ENCODE data around the gene SND1. TPM values are rescaled to one million over a fixed set of nuclear protein-coding genes. Genes with fewer than 3 reads are reported as not detected.

SND1 gene
- total and polyA plus RNA-seq, 2 donors (not counting 3 experiments of a cell fraction or from before 2014, with no cell fraction given), result 116 to 249 TPM

GRCh38 chr7:127766831-127767459 is 115.0 kb downstream of the SND1 start:
- no peak for FAIRE-seq
- ChIA-PET CTCF (interaction anchor here (1.5 kb wide), 1 partner anchor 26 kb away, joined by 6 read pairs; no protein-coding TSS in a partner anchor), POLR2A (no interaction called here)
- TF ChIP-seq GATA2 (IDR thresholded peaks at IDR 0.05; ENCODE audit: insufficient read depth, insufficient read length, low read depth, low read length), result no peak
- no peak for TF ChIP-seq JUN (IDR thresholded peaks at IDR 0.05; ENCODE audit: borderline replicate concordance, insufficient read depth, insufficient read length, low read depth)
- no peak for TF ChIP-seq MYC (IDR thresholded peaks at IDR 0.05; ENCODE audit: low read depth, low read length)
- no peak for TF ChIP-seq POLR2A (IDR thresholded peaks at IDR 0.05; ENCODE audit: low read depth, low read length)
- TF ChIP-seq EZH2 (IDR thresholded peaks at IDR 0.05; ENCODE audit: borderline replicate concordance, low read depth, low read length, severe bottlenecking), result no peak
- TF ChIP-seq FOS (IDR thresholded peaks at IDR 0.05; ENCODE audit: borderline replicate concordance, insufficient read depth, low read length), result no peak
- no peak for TF ChIP-seq MAX (IDR thresholded peaks at IDR 0.05; ENCODE audit: insufficient read depth, insufficient read length)
- no peak for TF ChIP-seq CTCF (IDR thresholded peaks at IDR 0.05; ENCODE audit: extremely low read depth in 1 of 2, insufficient read depth in 1 of 2, low read depth in 1 of 2, low read length in 2 of 2)
- no peak for TF ChIP-seq POLR2AphosphoS5 (IDR thresholded peaks at IDR 0.05; ENCODE audit: insufficient read depth, low read depth, low read length)
- H3K4me3 ChIP-seq (replicated peaks in 1 of 3; ENCODE audit: insufficient read depth in 1 of 3, low read depth in 1 of 3, low read length in 3 of 3), result no peak overlapping the region
- H3K79me2 ChIP-seq (ENCODE audit: control insufficient read depth, insufficient read depth, low read length), result peaks cover 75% of the 10 kb centered on the region
- no peaks in the 10 kb centered on the region for H3K27me3 ChIP-seq (ENCODE audit: control insufficient read depth in 2 of 2, insufficient read depth in 2 of 2, low read length in 2 of 2)
- no peak overlapping the region for H2AFZ ChIP-seq (ENCODE audit: low read depth, low read length)
- no peaks in the 10 kb centered on the region for H3K36me3 ChIP-seq (ENCODE audit: control insufficient read depth in 2 of 2, extremely low read depth in 1 of 2, insufficient read depth in 2 of 2, low read length in 2 of 2)
- H4K20me1 ChIP-seq (replicated peaks; ENCODE audit: control insufficient read depth, extremely low read depth, insufficient read depth, low read length), result peaks cover 7% of the 10 kb centered on the region
- H3K9ac ChIP-seq (replicated peaks; ENCODE audit: extremely low read depth, insufficient read depth, low read length), result no peak overlapping the region
- dilution Hi-C loops (cut with MboI; ENCODE audit: extremely low pct_ligation_motif_present, low sequenced_read_pairs) (no loop called here), intact Hi-C loops (cut with micrococcal nuclease) (no loop called here)
- no peaks in the 10 kb centered on the region for H3K9me1 ChIP-seq (replicated peaks; ENCODE audit: control insufficient read depth, extremely low read depth, insufficient read depth, low read length)
- H3K27ac ChIP-seq (ENCODE audit: insufficient read depth, low read depth, low read length), result no peak overlapping the region
- peaks cover 7% of the 10 kb centered on the region for H3K4me1 ChIP-seq (ENCODE audit: control insufficient read depth, extremely low read depth, insufficient read depth, low read length)
- BruUV-seq (replicated peaks), result no TSS peak
- no peak overlapping the region for H3K4me2 ChIP-seq (ENCODE audit: insufficient read depth, low read length)
- no peak for DNase-seq (ENCODE audit: low read depth, low spot score)
- no peaks in the 10 kb centered on the region for H3K9me3 ChIP-seq (replicated peaks; ENCODE audit: control insufficient read depth, insufficient read depth, low read length)

Data from endothelial cell of umbilical vein (primary cell).